ENCODE data around the gene OPTN.
"Not testable (repeated sequence)": the region's sequence is repeated elsewhere in the genome, so short reads cannot be mapped to it uniquely, and the experiment has no call there.

OPTN gene

GRCh38 chr10:13120786-13121499, 21.0 kb downstream of the OPTN start:
- no peak for DNase-seq (ENCODE audit: low read depth in 2 of 2)

- no peak for DNase-seq (ENCODE audit: low read depth in 2 of 2)
These were observed 21.5 kb downstream of the OPTN start for GRCh38 chr10:13121500-13121854.

- DNase-seq (ENCODE audit: low read depth in 2 of 2) = no peak
These were observed 36.7 kb downstream of the OPTN start for GRCh38 chr10:13136651-13137050.

- DNase-seq (ENCODE audit: low read depth in 2 of 2) = no peak
These were observed 39.2 kb downstream of the OPTN start for GRCh38 chr10:13139150-13139549.

GRCh38 chr10:13139676-13140075, 39.7 kb downstream of the OPTN start:
- no peak for DNase-seq (ENCODE audit: low read depth in 2 of 2)

- DNase-seq (ENCODE audit: low read depth in 2 of 2) = no peak
These were observed 40.7 kb downstream of the OPTN start for GRCh38 chr10:13140627-13141190.

GRCh38 chr10:13143766-13144165, 43.8 kb downstream of the OPTN start:
- no peak for DNase-seq (ENCODE audit: low read depth in 2 of 2)

GRCh38 chr10:13144814-13145213, 44.9 kb downstream of the OPTN start:
- DNase-seq (ENCODE audit: low read depth in 2 of 2) = no peak

- DNase-seq (ENCODE audit: low read depth in 2 of 2) = no peak
These were observed 46.4 kb downstream of the OPTN start for GRCh38 chr10:13146379-13146778.

GRCh38 chr10:13147161-13147560, 47.2 kb downstream of the OPTN start:
- no peak for DNase-seq (ENCODE audit: low read depth in 2 of 2)

- DNase-seq (ENCODE audit: low read depth in 2 of 2) = no peak
These were observed 52.3 kb downstream of the OPTN start for GRCh38 chr10:13152296-13152695.

GRCh38 chr10:13155860-13156259, 55.9 kb downstream of the OPTN start:
- not testable (repeated sequence) for DNase-seq (ENCODE audit: low read depth in 2 of 2)

GRCh38 chr10:13158401-13158800, 58.4 kb downstream of the OPTN start:
- no peak for DNase-seq (ENCODE audit: low read depth in 2 of 2)

- DNase-seq (ENCODE audit: low read depth in 2 of 2) = peak; percentile 92 to 93
These were observed 61.2 kb downstream of the OPTN start, which contains the start of gene MCM10 for GRCh38 chr10:13160934-13161856. TSS of gene MCM10 (plus strand) at chr10:13161558. CDS start at chr10:13164203, 2,645 bp downstream.

GRCh38 chr10:13161857-13162271, 61.9 kb downstream of the OPTN start:
- DNase-seq (ENCODE audit: low read depth in 2 of 2) = no peak

GRCh38 chr10:13163859-13164258, 63.9 kb downstream of the OPTN start:
- no peak for DNase-seq (ENCODE audit: low read depth in 2 of 2)

- no peak for DNase-seq (ENCODE audit: low read depth in 2 of 2)
These were observed 65.2 kb downstream of the OPTN start for GRCh38 chr10:13165177-13165576.

GRCh38 chr10:13167568-13167967, 67.6 kb downstream of the OPTN start:
- no peak for DNase-seq (ENCODE audit: low read depth in 2 of 2)

GRCh38 chr10:13168781-13169180, 68.8 kb downstream of the OPTN start:
- no peak for DNase-seq (ENCODE audit: low read depth in 2 of 2)

GRCh38 chr10:13173616-13174015, 73.7 kb downstream of the OPTN start:
- no peak for DNase-seq (ENCODE audit: low read depth in 2 of 2)

GRCh38 chr10:13180788-13181187, 80.8 kb downstream of the OPTN start:
- DNase-seq (ENCODE audit: low read depth in 2 of 2) = no peak

GRCh38 chr10:13182424-13182823, 82.5 kb downstream of the OPTN start:
- no peak for DNase-seq (ENCODE audit: low read depth in 2 of 2)

- no peak for DNase-seq (ENCODE audit: low read depth in 2 of 2)
These were observed 83.7 kb downstream of the OPTN start for GRCh38 chr10:13183625-13184024.
